ENCODE data around the gene SRSF8.

Gene SRSF8

GRCh38 chr11:95070471-95070870, 3.8 kb downstream of the SRSF8 start:
- DNase-seq = no peak

- DNase-seq = no peak
Observed at GRCh38 chr11:95072948-95073347, 6.2 kb downstream of the SRSF8 start.

- DNase-seq = peak; percentile 46
Observed at GRCh38 chr11:95074792-95075563, 8.3 kb downstream of the SRSF8 start.

GRCh38 chr11:95076416-95076815, 9.7 kb downstream of the SRSF8 start:
- DNase-seq = no peak

- DNase-seq = no peak
Observed at GRCh38 chr11:95076981-95077380, 10.3 kb downstream of the SRSF8 start.

- no peak for DNase-seq
Observed at GRCh38 chr11:95078526-95078925, 11.8 kb downstream of the SRSF8 start.

GRCh38 chr11:95081010-95081409, 14.3 kb downstream of the SRSF8 start:
- no peak for DNase-seq

GRCh38 chr11:95081412-95081811, 14.7 kb downstream of the SRSF8 start:
- DNase-seq = no peak

- DNase-seq = no peak
Observed at GRCh38 chr11:95082576-95083001, 15.9 kb downstream of the SRSF8 start.

GRCh38 chr11:95084509-95084908, 17.8 kb downstream of the SRSF8 start:
- DNase-seq = no peak

GRCh38 chr11:95085117-95085816, 18.5 kb downstream of the SRSF8 start:
- DNase-seq = no peak

GRCh38 chr11:95086151-95086550, 19.4 kb downstream of the SRSF8 start:
- no peak for DNase-seq

GRCh38 chr11:95086836-95087570, 20.3 kb downstream of the SRSF8 start:
- DNase-seq = no peak

- DNase-seq = no peak
Observed at GRCh38 chr11:95088946-95089619, 22.4 kb downstream of the SRSF8 start.

GRCh38 chr11:95089620-95090542, 23.2 kb downstream of the SRSF8 start, which contains the start of gene ENDOD1:
Gene ENDOD1 (plus strand): TSS chr11:95089846. CDS start chr11:95089928, 82 bp downstream.
- peak; percentile 91 for DNase-seq

- no peak for DNase-seq
Observed at GRCh38 chr11:95091663-95092180, 25.0 kb downstream of the SRSF8 start.

- DNase-seq = no peak
Observed at GRCh38 chr11:95092549-95093324, 26.0 kb downstream of the SRSF8 start.

- no peak for DNase-seq
Observed at GRCh38 chr11:95093548-95093947, 26.8 kb downstream of the SRSF8 start.

- DNase-seq = no peak
Observed at GRCh38 chr11:95095858-95096587, 29.3 kb downstream of the SRSF8 start.

- no peak for DNase-seq
Observed at GRCh38 chr11:95097209-95097608, 30.5 kb downstream of the SRSF8 start.

Data from femur (tissue), 1 donor.